T-cell (primary cell): ENCODE data around the gene ARMC5. TPM values are rescaled to one million over a fixed set of nuclear protein-coding genes. Genes with fewer than 3 reads are reported as not detected.

ENCODE experiments used
- ATAC-seq, 4 experiments: fragments of 200-7000 bp in 3 of 4; fragments of 150-1000 bp in 1 of 4; cut with Tn5 transposase; replicated peaks in 1 of 4; 1 replicate in 3 of 4; 2 replicates in 1 of 4; pipeline ENCODE4 v1.10.0; 2021; ENCODE audit warnings: moderate library complexity in 3 of 4, mild to moderate bottlenecking in 2 of 4, moderate number of reproducible peaks in 1 of 4
- CTCF ChIA-PET, 2 donors: fragments of 300-600 bp; sonication (Branson Sonifier 250); formaldehyde crosslinking; loops; one replicate each; lab custom pipeline; 2022; ENCODE audit warnings: antibody characterized with exemption in 2 of 2; lab: Charles Lee
- POLR2A ChIA-PET, 2 donors: fragments of 300-600 bp; sonication (Branson Sonifier 250); formaldehyde crosslinking; loops; one replicate each; lab custom pipeline; 2022; ENCODE audit warnings: antibody characterized with exemption in 2 of 2; lab: Charles Lee
- DNase-seq, 35 experiments: peaks; one replicate each; pipeline versions ENCODE4 v3.0.0 to v3.0.0-alpha.2; 2013 to 2023
- H3K27ac ChIP-seq: one replicate; pipeline ENCODE4 v1.5.1; 2013; ENCODE audit warnings: low read length
- H3K27me3 ChIP-seq, 2 experiments: replicated peaks in 1 of 2; 1 replicate in 1 of 2; 2 replicates in 1 of 2; pipeline versions ENCODE4 v1.6.1 to v1.7.0; 2013; ENCODE audit warnings: low read length in 1 of 2, mixed read lengths in 1 of 2; ENCODE audit not compliant: control insufficient read depth in 2 of 2, insufficient read depth in 2 of 2; ENCODE audit errors: extremely low read depth in 1 of 2
- H3K36me3 ChIP-seq, 2 donors: 1 replicate in 1 of 2; 2 replicates in 1 of 2; pipeline versions ENCODE4 v1.6.1 to v1.7.0; 2013; ENCODE audit warnings: low read length in 1 of 2; ENCODE audit not compliant: control insufficient read depth in 2 of 2, insufficient read depth in 1 of 2; ENCODE audit errors: extremely low read depth in 1 of 2
- H3K4me1 ChIP-seq, 2 experiments: 1 replicate in 1 of 2; 2 replicates in 1 of 2; pipeline versions ENCODE4 v1.6.1 to v1.7.0; 2013; ENCODE audit warnings: low read length in 2 of 2, mixed read lengths in 1 of 2; ENCODE audit not compliant: insufficient read depth in 2 of 2, control insufficient read depth in 1 of 2; ENCODE audit errors: extremely low read depth in 1 of 2
- H3K4me3 ChIP-seq, 2 donors: 1 replicate in 1 of 2; 2 replicates in 1 of 2; pipeline versions ENCODE4 v1.5.1 to v1.7.0; 2013; ENCODE audit warnings: mild to moderate bottlenecking in 2 of 2, low read length in 1 of 2, moderate library complexity in 1 of 2; ENCODE audit not compliant: control insufficient read depth in 1 of 2; ENCODE audit errors: extremely low read depth in 1 of 2
- H3K9me3 ChIP-seq: 2 replicates; pipeline ENCODE4 v1.7.0; 2013
- H3K27ac Mint-ChIP-seq, 2 donors: one replicate each; pipeline ENCODE4 v1.8.0; 2020 to 2021; ENCODE audit warnings: mild to moderate bottlenecking in 2 of 2, mixed read lengths in 2 of 2
- H3K27me3 Mint-ChIP-seq, 2 donors: one replicate each; pipeline ENCODE4 v1.8.0; 2021 to 2022; ENCODE audit warnings: mixed read lengths in 2 of 2
- H3K36me3 Mint-ChIP-seq: one replicate; pipeline ENCODE4 v1.8.0; 2021; ENCODE audit warnings: mixed read lengths
- H3K4me1 Mint-ChIP-seq, 3 donors: one replicate each; pipeline ENCODE4 v1.8.0; 2020 to 2022; ENCODE audit warnings: mixed read lengths in 3 of 3, mild to moderate bottlenecking in 1 of 3
- H3K4me3 Mint-ChIP-seq, 3 donors: one replicate each; pipeline ENCODE4 v1.8.0; 2020 to 2022; ENCODE audit warnings: mild to moderate bottlenecking in 3 of 3, mixed read lengths in 3 of 3, moderate library complexity in 3 of 3
- H3K9me3 Mint-ChIP-seq, 3 donors: one replicate each; pipeline ENCODE4 v1.8.0; 2020 to 2022; ENCODE audit warnings: mixed read lengths in 3 of 3
- WGBS: methylation state at CpG from one replicate; pipeline ENCODE4 v1.1.5; 2013; ENCODE audit warnings: missing lambda C conversion rate; ENCODE audit not compliant: insufficient coverage; 5-methylcytosine and 5-hydroxymethylcytosine counted together
- total RNA-seq, 35 experiments: library from RNA in 6 of 35; stranded (reverse) in 6 of 35; fragments of 120-200 nt in 1 of 35; gene quantifications; one replicate each; pipeline versions ENCODE4 v1.2.1 to v1.2.4 and lab custom pipeline; 2013 to 2026

Gene ARMC5
- total RNA-seq, 5 donors from 2014 or later (not counting 1 experiment from before 2014, with no cell fraction given): 9.3 to 16.6 (median 10.2) TPM

DNA sequence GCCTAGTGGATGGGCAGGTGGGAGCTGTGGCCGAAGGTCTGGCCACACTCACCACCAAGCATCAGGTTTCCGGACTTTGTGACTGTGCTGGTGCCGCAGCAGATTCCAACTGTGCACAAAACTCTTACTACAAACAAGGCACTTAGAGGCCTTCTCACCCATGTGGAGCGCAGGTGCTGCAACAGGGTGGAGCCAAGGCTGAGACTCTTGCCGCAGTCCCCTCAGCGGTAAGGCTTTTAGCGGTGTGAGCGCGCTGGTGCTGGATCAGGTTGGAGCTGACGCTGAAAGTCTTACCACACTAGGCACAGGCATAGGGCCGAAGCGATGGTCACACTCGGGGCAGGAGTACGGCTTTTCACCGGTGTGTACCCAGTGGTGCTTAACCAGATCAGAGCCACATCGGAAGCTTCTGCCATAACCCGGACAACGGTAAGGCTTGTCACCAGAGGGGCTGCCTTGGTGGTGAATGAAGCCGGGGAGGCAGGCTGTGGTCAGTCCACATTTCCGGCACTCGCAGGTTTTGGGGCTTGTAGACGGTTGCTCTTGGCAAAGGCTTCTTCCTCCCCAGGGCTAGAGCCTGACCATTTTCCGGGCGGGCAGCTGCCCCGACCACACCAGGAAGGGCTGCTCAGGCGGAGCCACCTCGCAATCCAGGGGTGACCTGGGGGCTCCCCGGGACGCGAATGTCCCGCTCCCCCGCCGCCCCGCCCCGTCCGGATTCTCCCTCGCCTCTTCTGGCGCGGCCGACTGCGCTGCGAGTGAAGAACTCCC, 1.0 kb upstream of the ARMC5 start:
- Histone ChIP-seq H3K4me3 (peak overlapping the region; percentile 81 to 88), H3K27me3 (no peaks in the 10 kb centered on the region), H3K36me3 (peaks cover 6 to 14% of the 10 kb centered on the region in 2 donors), H3K27ac (peak overlapping the region; percentile 97), H3K4me1 (peaks cover 21 to 60% of the 10 kb centered on the region in 2 experiments), H3K9me3 (no peaks in the 10 kb centered on the region)
- Mint-ChIP-seq H3K27me3 (no peaks in the 10 kb centered on the region), H3K27ac (peak overlapping the region; percentile 90 to 99), H3K4me3 (peak overlapping the region; percentile 87 to 90 (median 89)), H3K9me3 (no peaks in the 10 kb centered on the region), H3K4me1 (peaks cover 41 to 57% (median 52%) of the 10 kb centered on the region in 3 donors), H3K36me3 (no peaks in the 10 kb centered on the region)
- POLR2A ChIA-PET: interaction anchor here in 1 of 2 donors (1.1 kb wide), 1 partner anchor 316 kb away, joined by 3 read pairs; no protein-coding TSS in a partner anchor
- WGBS: 2% methylated on average over 39 of the region's 42 CpGs
- ATAC-seq (no peak), DNase-seq (peak; percentile 23 to 77 (median 58))
- CTCF ChIA-PET: interaction anchor here (0.5 to 1.3 kb wide), 4 partner anchors 30 to 808 kb away, joined by 3 read pairs; partner anchors contain the start of gene ZNF267 (in 1 of the 2)

DNA sequence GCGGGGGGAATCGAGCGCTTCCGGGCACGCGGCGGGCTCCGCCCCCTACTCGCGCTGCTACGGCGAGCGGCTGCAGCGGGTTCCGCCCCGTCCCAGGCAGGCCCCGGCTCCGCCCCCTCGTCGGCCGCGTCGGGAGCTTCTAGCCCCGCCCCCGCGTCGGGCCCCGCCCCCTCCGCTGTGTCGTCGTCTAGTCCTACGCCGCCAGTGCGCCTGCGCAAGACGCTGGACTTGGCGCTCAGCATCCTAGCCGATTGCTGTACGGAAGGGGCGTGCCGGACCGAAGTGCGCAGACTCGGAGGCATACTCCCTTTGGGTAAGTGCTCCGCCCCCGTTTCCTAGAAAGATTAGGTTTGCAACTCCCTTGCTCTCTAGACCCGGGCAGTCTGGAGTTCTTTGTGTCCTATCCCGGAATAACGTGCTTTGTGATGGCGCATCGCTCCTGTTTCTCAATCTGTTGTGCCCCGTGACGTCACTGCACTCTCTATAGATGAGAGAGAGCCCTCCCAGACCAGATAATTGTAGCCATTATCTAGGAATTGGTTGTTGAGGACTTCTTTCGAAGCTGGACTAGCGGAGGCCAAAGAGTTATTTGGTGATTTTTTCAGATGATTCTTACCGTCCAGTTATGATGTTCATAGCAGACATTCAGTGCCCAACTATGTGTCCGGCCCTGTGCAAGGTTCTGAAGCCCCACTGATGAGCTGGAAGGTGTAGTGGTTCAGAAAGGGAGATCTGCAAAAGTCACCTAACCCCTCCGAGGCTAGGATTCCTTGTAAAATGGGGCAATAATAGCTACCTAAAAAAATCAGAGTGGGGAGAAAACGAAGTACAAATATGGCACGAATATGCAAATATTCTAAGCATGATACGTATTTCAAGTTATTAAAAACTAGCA, 633 bp downstream of the ARMC5 start:
- Histone ChIP-seq H3K36me3 (peaks cover 6 to 27% of the 10 kb centered on the region in 2 donors), H3K27me3 (no peaks in the 10 kb centered on the region), H3K9me3 (no peaks in the 10 kb centered on the region), H3K27ac (peak overlapping the region; percentile 97), H3K4me3 (peak overlapping the region; percentile 81 to 88), H3K4me1 (peaks cover 21 to 58% of the 10 kb centered on the region in 2 experiments)
- Mint-ChIP-seq H3K36me3 (peaks cover 7% of the 10 kb centered on the region), H3K27me3 (no peaks in the 10 kb centered on the region), H3K9me3 (no peaks in the 10 kb centered on the region), H3K4me1 (peaks cover 36 to 45% (median 45%) of the 10 kb centered on the region in 3 donors), H3K4me3 (peak overlapping the region; percentile 87 to 90 (median 89)), H3K27ac (peak overlapping the region; percentile 97 to 99)
- peak; percentile 99 to 100 (median 100) for DNase-seq
- POLR2A ChIA-PET: interaction anchor here (0.6 to 1.6 kb wide), 6 partner anchors 16 to 416 kb away, joined by 3 to 10 read pairs (median 4); partner anchors contain the start of genes ZNF267 (in 1 of the 2), ZNF646 (in 1 of the 2) and ZNF668 (in 1 of the 2)
- 4% methylated on average over 52 of the region's 61 CpGs for WGBS
- CTCF ChIA-PET: interaction anchor here in 1 of 2 donors (0.6 to 1.6 kb wide), 19 partner anchors 10 to 506 kb away, joined by 3 to 15 read pairs (median 4); partner anchors contain the start of genes HSD3B7, KAT8, RUSF1 and STX4
- ATAC-seq: peak; percentile 80 to 85 (median 82)

DNA sequence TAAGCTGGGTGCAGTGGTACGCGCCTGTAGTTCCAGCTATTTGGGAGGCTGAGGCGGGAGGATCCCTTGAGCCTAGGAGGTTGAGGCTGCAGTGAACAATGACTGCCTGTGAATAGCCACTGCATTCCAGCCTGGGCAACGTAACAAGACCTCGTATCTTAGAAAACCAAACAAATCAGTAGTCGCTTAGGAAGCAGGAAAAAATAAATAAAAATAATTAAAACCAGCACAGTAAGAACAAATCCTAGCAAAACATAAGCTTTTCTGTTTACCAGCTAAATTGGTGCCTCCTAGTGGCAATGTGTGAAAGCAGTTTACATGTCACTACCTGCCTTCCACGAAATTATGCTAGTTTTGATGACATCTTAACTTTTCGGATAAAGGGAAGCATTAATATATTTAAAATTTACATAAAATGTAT, 1.3 kb downstream of the ARMC5 start:
- H3K27ac ChIP-seq: no peak overlapping the region
- ATAC-seq: no peak
- 91% methylated on average over 3 of the region's 8 CpGs for WGBS
- Mint-ChIP-seq H3K36me3 (peaks cover 13% of the 10 kb centered on the region), H3K9me3 (no peaks in the 10 kb centered on the region), H3K27ac (peak overlapping the region; percentile 89 to 97), H3K4me1 (peaks cover 29 to 40% (median 39%) of the 10 kb centered on the region in 3 donors), H3K4me3 (peak overlapping the region; percentile 81 to 90 (median 87)), H3K27me3 (no peaks in the 10 kb centered on the region)
- H3K4me1 ChIP-seq: peaks cover 21 to 51% of the 10 kb centered on the region in 2 experiments
- peak overlapping the region in 1 of 2 donors; percentile 48 for H3K4me3 ChIP-seq
- H3K9me3 ChIP-seq: no peaks in the 10 kb centered on the region
- H3K36me3 ChIP-seq: peaks cover 6 to 33% of the 10 kb centered on the region in 2 donors
- no peaks in the 10 kb centered on the region for H3K27me3 ChIP-seq
- peak in 5 of 35 experiments; percentile 20 to 69 (median 39) for DNase-seq
- ChIA-PET CTCF (interaction anchor here in 1 of 2 donors (0.6 to 1.6 kb wide), 15 partner anchors 10 to 507 kb away, joined by 3 to 15 read pairs (median 4); partner anchors contain the start of genes HSD3B7, KAT8, RUSF1 and ZNF267), POLR2A (interaction anchor here in 1 of 2 donors (0.7 to 1.6 kb wide), 4 partner anchors 15 to 416 kb away, joined by 3 to 10 read pairs (median 4); partner anchors contain the start of gene ZNF267)

DNA sequence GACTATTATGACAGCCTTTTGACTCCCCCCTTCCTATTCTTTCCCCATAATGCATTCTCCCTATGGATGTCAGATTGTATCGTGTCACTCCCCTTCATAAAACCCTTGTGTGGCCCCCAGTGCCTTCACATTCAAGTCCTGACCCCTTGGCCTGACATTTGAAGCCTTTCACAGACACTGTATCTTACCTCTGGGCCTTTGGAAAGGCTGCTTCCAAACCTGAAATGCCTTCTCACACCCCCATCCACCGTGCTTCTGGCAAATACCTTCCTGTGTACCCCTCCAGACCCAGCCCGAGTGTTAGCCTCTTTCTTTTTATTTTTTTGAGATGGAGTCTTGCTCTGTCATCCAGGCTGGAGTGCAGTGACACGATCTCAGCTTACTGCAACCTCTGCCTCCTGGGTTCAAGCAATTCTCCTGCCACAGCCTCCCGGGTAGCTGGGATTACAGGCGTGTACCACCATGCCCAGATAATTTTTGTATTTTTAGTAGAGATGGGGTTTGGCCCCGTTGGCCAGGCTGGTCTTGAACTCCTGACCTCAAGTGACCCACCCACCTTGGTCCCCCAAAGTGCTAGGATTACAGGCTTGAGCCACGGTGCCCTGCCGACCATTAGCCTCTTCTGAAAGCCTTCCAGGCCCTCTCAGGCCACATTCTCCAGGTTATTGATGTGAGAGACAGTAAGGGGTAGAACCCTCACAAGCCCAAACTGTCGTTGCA, 2.1 kb downstream of the ARMC5 start:
- peaks cover 25 to 34% (median 33%) of the 10 kb centered on the region in 3 donors for H3K4me1 Mint-ChIP-seq
- H3K27ac Mint-ChIP-seq: peak overlapping the region; percentile 14 to 44
- Histone ChIP-seq H3K27ac (no peak overlapping the region), H3K4me3 (no peak overlapping the region), H3K4me1 (peaks cover 17 to 44% of the 10 kb centered on the region in 2 experiments), H3K36me3 (peaks cover 6 to 41% of the 10 kb centered on the region in 2 donors), H3K27me3 (no peaks in the 10 kb centered on the region), H3K9me3 (no peaks in the 10 kb centered on the region)
- CTCF ChIA-PET: interaction anchor here in 1 of 2 donors (0.6 to 1.6 kb wide), 11 partner anchors 10 to 477 kb away, joined by 3 to 15 read pairs (median 4); partner anchors contain the start of genes HSD3B7, RUSF1, ZNF267 and ZNF843
- H3K9me3 Mint-ChIP-seq: no peaks in the 10 kb centered on the region
- DNase-seq: no peak
- no peak for ATAC-seq
- no peaks in the 10 kb centered on the region for H3K27me3 Mint-ChIP-seq
- POLR2A ChIA-PET: interaction anchor here in 1 of 2 donors (0.9 kb wide), 2 partner anchors 14 to 416 kb away, joined by 4 to 5 read pairs; no protein-coding TSS in a partner anchor
- peak overlapping the region in 1 of 3 donors; percentile 87 for H3K4me3 Mint-ChIP-seq
- H3K36me3 Mint-ChIP-seq: peaks cover 14% of the 10 kb centered on the region
- WGBS: 93% methylated on average over 4 of the region's 10 CpGs

DNA sequence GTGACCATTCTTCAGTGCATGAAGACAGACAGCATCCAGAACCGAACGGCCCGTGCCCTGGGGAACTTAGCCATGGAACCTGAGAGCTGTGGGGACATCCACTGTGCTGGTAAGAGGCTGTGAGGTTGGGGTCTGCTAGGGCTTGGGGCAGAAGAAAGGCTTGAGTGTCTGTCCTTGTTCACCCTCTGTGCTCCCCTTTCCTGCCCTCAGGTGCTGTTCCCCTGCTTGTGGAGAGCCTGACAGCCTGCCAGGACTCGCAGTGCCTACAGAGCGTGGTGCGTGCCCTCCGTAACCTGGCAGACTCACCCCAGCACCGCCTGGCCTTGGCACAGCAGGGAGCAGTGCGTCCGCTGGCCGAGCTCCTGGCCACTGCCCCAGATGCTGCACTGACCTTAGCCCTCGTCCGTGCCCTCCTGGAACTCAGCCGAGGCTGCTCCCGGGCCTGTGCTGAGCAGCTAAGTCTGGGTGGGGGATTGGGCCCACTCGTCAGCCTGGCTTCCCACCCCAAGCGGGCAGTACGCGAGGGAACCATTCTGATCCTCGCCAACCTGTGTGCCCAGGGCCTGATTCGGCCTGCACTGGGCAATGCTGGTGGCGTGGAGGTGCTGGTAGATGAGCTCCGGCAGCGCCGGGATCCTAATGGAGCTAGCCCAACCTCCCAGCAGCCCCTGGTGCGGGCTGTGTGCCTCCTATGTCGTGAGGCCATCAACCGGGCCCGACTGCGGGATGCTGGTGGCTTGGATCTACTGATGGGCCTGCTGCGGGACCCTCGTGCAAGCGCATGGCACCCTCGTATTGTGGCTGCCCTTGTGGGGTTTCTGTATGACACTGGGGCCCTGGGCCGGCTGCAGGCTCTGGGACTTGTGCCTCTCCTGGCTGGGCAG, 2.9 kb downstream of the ARMC5 start:
- H3K27ac ChIP-seq: no peak overlapping the region
- POLR2A ChIA-PET: no interaction called here
- Mint-ChIP-seq H3K4me3 (no peak overlapping the region), H3K27me3 (no peaks in the 10 kb centered on the region), H3K9me3 (no peaks in the 10 kb centered on the region), H3K27ac (no peak overlapping the region), H3K4me1 (peaks cover 30 to 32% (median 31%) of the 10 kb centered on the region in 3 donors), H3K36me3 (peaks cover 19% of the 10 kb centered on the region)
- no peak overlapping the region for H3K4me3 ChIP-seq
- H3K4me1 ChIP-seq: peaks cover 16 to 40% of the 10 kb centered on the region in 2 experiments
- H3K27me3 ChIP-seq: no peaks in the 10 kb centered on the region
- ATAC-seq (no peak), DNase-seq (no peak)
- 95% methylated on average over 35 of the region's 35 CpGs for WGBS
- H3K9me3 ChIP-seq: no peaks in the 10 kb centered on the region
- peaks cover 6 to 42% of the 10 kb centered on the region in 2 donors for H3K36me3 ChIP-seq
- CTCF ChIA-PET: interaction anchor here in 1 of 2 donors (1.6 kb wide), 1 partner anchor 46 kb away, joined by 15 read pairs; the partner anchor contains the start of gene RUSF1
